ENCODE data around the gene PRSS36.
A peak's percentile ranks its signal among the peaks of the same experiment; 100 is the strongest.

PRSS36 gene

GRCh38 chr16:31131841-31132271 lies 18.0 kb downstream of the PRSS36 start:
- peak overlapping the region; percentile 98 for H3K27ac ChIP-seq
- ChIA-PET POLR2A (ENCODE audit: low non-redundant PET) (interaction anchor here (1.7 to 2.2 kb wide), 2 partner anchors 10 to 14 kb away, joined by 8 to 15 read pairs; partner anchors contain the start of gene KAT8), CTCF (interaction anchor here (0.9 kb wide), 1 partner anchor 11 kb away, joined by 4 read pairs; no protein-coding TSS in a partner anchor)
- no peak for TF ChIP-seq CTCF (conservative IDR thresholded peaks at IDR 0.05; ENCODE audit: low read depth)
- no peak for DNase-seq (ENCODE audit: low spot score)

- ChIA-PET POLR2A (ENCODE audit: low non-redundant PET) (interaction anchor here (0.6 to 2.2 kb wide), 3 partner anchors 11 to 14 kb away, joined by 5 to 15 read pairs (median 8); partner anchors contain the start of gene KAT8), CTCF (interaction anchor here (0.9 kb wide), 1 partner anchor 11 kb away, joined by 4 read pairs; no protein-coding TSS in a partner anchor)
- peak overlapping the region; percentile 98 for H3K27ac ChIP-seq
- no peak for DNase-seq (ENCODE audit: low spot score)
- no peak for TF ChIP-seq CTCF (conservative IDR thresholded peaks at IDR 0.05; ENCODE audit: low read depth)
These were observed 18.4 kb downstream of the PRSS36 start for GRCh38 chr16:31131416-31131815.

GRCh38 chr16:31130899-31131298 lies 19.0 kb downstream of the PRSS36 start:
- ChIA-PET CTCF (no interaction called here), POLR2A (ENCODE audit: low non-redundant PET) (interaction anchor here (0.6 to 2.2 kb wide), 4 partner anchors 11 to 155 kb away, joined by 4 to 15 read pairs (median 6); partner anchors contain the start of gene KAT8)
- peak overlapping the region; percentile 98 for H3K27ac ChIP-seq
- DNase-seq (ENCODE audit: low spot score), result peak; percentile 85
- no peak for TF ChIP-seq CTCF (conservative IDR thresholded peaks at IDR 0.05; ENCODE audit: low read depth)

GRCh38 chr16:31130336-31130891 lies 19.5 kb downstream of the PRSS36 start:
- TF ChIP-seq CTCF (conservative IDR thresholded peaks at IDR 0.05; ENCODE audit: low read depth), result no peak
- ChIA-PET POLR2A (ENCODE audit: low non-redundant PET) (interaction anchor here (0.6 to 2.2 kb wide), 3 partner anchors 12 to 154 kb away, joined by 4 to 15 read pairs (median 8); partner anchors contain the start of gene KAT8), CTCF (no interaction called here)
- DNase-seq (ENCODE audit: low spot score), result no peak
- peak overlapping the region; percentile 98 for H3K27ac ChIP-seq

- no peak for TF ChIP-seq CTCF (conservative IDR thresholded peaks at IDR 0.05; ENCODE audit: low read depth)
- CTCF ChIA-PET, result no interaction called here
- peak overlapping the region; percentile 98 for H3K27ac ChIP-seq
- POLR2A ChIA-PET (ENCODE audit: low non-redundant PET), result interaction anchor here (1.5 to 2.2 kb wide), 2 partner anchors 12 kb away, joined by 5 to 15 read pairs; partner anchors contain the start of gene KAT8
- DNase-seq (ENCODE audit: low spot score), result no peak
These were observed 20.1 kb downstream of the PRSS36 start for GRCh38 chr16:31129568-31130335.

Data from RWPE1 (cell line).